ENCODE data around the gene TMPRSS5. TPM values are rescaled to one million over a fixed set of nuclear protein-coding genes. Genes with fewer than 3 reads are reported as not detected.

The TMPRSS5 gene
- total and polyA plus RNA-seq, 8 donors: 0.19 to 1.1 (median 0.55) TPM

DNA sequence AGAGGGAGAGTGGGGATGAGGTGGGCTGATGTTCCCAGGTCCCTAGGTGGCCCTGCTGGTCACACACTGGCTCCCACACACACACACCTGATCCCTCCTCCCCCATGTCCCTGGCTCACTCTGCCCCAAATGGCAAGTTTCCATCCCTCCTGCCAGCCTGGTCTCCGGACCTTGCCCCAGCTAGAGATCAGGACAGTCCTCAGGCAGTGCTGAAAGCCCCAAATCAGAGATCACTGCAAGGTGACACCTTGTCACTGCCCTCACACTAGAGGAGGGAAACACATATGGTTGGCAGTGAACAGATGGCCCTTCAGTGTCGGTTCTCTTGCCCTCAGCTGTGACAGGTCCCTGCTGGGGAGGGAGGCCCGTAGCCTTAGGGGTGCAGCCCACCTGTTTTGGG is 7.6 kb downstream of the TMPRSS5 start:
- no peaks in the 10 kb centered on the region for H3K36me3 ChIP-seq
- no peak overlapping the region for H3K27ac ChIP-seq
- 45 to 53% methylated on average over 3 of the region's 3 CpGs for WGBS, 2 donors
- no peaks in the 10 kb centered on the region for H3K27me3 ChIP-seq
- ATAC-seq: peak in 3 of 4 donors; percentile 69 to 88 (median 69)
- H3K4me1 ChIP-seq: no peaks in the 10 kb centered on the region
- intact Hi-C loops (cut with DNase I): no loop called here
- FAIRE-seq: no peak
- no peak for DNase-seq
- H3K4me3 ChIP-seq: no peak overlapping the region
- TF ChIP-seq, protein P1, sequence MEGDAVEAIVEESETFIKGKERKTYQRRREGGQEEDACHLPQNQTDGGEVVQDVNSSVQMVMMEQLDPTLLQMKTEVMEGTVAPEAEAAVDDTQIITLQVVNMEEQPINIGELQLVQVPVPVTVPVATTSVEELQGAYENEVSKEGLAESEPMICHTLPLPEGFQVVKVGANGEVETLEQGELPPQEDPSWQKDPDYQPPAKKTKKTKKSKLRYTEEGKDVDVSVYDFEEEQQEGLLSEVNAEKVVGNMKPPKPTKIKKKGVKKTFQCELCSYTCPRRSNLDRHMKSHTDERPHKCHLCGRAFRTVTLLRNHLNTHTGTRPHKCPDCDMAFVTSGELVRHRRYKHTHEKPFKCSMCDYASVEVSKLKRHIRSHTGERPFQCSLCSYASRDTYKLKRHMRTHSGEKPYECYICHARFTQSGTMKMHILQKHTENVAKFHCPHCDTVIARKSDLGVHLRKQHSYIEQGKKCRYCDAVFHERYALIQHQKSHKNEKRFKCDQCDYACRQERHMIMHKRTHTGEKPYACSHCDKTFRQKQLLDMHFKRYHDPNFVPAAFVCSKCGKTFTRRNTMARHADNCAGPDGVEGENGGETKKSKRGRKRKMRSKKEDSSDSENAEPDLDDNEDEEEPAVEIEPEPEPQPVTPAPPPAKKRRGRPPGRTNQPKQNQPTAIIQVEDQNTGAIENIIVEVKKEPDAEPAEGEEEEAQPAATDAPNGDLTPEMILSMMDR (IDR thresholded peaks at IDR 0.05): no peak
- no peaks in the 10 kb centered on the region for H3K9me3 ChIP-seq

DNA sequence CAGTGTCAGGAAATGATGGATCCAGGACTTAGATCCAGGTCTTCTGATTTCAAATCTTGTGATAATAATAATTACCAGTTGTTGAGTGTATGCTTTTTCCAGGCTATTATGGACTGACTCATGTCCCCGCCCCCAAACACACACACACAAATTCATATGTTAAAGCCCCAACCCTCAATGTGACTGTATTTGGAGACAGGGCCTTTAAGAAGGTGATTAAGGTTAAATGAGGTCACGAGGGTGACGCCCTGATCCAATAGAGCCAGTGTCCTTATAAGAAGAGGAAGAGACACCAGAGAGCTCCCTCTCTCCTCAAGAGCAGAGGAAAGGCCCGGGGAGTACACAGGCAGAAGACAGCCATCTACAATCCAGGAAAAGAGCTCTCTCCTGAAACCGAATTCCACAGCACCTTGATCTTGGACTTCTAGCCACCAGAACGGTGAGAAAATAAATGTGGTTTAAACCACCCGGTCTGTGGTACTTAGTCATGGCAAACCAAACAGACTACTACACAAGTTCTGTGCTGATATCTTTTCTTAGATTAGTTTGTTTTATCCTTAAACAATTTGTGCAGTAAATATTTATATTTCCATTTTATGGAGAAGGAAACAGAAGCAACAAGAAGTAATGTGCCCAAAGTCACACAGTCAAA is 8.2 kb downstream of the TMPRSS5 start:
- FAIRE-seq (no peak), DNase-seq (no peak), ATAC-seq (peak in 3 of 4 donors; percentile 30 to 69 (median 43))
- Histone ChIP-seq H3K9me3 (no peaks in the 10 kb centered on the region), H3K4me1 (no peaks in the 10 kb centered on the region), H3K36me3 (no peaks in the 10 kb centered on the region), H3K27ac (no peak overlapping the region), H3K4me3 (no peak overlapping the region), H3K27me3 (no peaks in the 10 kb centered on the region)
- TF ChIP-seq, protein P1 (IDR thresholded peaks at IDR 0.05): no peak
- 54 to 64% methylated on average over 7 of the region's 7 CpGs for WGBS, 2 donors
- intact Hi-C loops (cut with DNase I): no loop called here

DNA sequence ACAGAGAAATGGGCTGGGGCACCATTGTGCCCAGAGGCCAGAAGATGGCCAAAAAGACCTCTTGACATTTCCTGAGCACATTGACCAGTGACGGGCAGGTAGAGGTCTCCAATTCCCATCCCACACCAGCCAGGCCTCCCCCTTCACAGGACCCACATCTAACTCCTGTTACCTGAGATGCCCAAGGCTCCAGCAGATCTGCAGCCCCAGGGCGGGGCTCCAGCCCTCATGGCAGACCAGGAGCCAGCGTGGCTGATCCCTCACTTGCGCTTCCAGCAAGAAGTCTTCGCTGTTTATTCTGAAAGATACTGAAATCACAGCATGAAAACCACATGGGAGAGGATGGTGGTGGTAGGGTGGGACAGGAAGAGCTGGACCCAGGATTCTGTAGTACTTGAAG is 9.0 kb downstream of the TMPRSS5 start:
- intact Hi-C loops (cut with DNase I): no loop called here
- no peak for FAIRE-seq

DNA sequence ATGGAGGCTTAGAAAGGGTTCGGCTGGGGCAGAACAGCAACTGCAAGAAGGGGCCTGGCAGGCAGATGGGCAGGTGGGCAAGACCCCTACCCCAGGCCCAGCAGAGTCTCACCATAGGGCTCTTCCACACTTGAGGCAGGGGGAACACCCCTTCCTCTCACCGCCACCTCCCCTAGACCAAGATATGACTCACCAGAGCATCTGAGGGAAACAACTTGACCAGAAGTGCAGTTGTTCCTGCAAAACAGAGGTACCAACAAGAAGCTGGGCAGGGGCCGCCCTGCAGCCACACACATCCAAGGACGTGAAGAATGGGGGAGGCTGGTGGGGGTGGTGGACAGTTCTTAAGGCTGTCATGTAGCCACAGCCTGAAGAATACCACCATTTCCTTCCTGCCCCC is 10.9 kb downstream of the TMPRSS5 start:
- ATAC-seq (no peak), FAIRE-seq (no peak), DNase-seq (no peak)
- Histone ChIP-seq H3K4me3 (no peak overlapping the region), H3K36me3 (no peaks in the 10 kb centered on the region), H3K27ac (no peak overlapping the region), H3K9me3 (no peaks in the 10 kb centered on the region), H3K4me1 (no peaks in the 10 kb centered on the region), H3K27me3 (no peaks in the 10 kb centered on the region)
- TF ChIP-seq, protein P1 (IDR thresholded peaks at IDR 0.05): no peak
- WGBS, 2 donors: 92 to 94% methylated on average over 4 of the region's 4 CpGs
- intact Hi-C loops (cut with DNase I): no loop called here

More for the DNA sequence above, 9.0 kb downstream of the TMPRSS5 start:
- TF ChIP-seq, protein P1 (IDR thresholded peaks at IDR 0.05): no peak
- no peaks in the 10 kb centered on the region for H3K4me1 ChIP-seq
- ATAC-seq: no peak
- H3K27ac ChIP-seq: no peak overlapping the region
- H3K4me3 ChIP-seq: no peak overlapping the region
- no peaks in the 10 kb centered on the region for H3K9me3 ChIP-seq
- no peaks in the 10 kb centered on the region for H3K27me3 ChIP-seq
- DNase-seq: no peak
- 98 to 99% methylated on average over 5 of the region's 5 CpGs for WGBS, 2 donors
- H3K36me3 ChIP-seq: no peaks in the 10 kb centered on the region

DNA sequence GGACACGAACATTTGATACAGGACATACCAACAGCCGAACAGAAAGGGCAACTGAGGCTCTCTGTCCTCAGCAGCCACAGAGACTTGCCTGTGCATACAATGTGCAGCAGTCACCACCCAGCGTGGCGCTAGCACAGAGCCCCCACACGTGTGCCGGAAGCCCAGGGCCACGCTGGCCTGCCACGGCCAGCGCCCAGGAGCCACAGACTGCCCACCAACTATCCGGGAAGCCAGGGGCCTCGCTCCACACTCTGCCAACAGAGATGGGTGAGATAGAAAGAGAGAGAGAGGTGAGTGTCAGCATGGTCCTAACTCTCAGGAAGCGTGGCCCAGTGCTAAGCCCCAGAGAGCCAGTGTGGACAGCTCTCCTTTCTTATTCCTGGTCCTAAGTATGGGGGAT is 11.7 kb downstream of the TMPRSS5 start:
- ATAC-seq (no peak), DNase-seq (no peak), FAIRE-seq (no peak)
- no peaks in the 10 kb centered on the region for H3K27me3 ChIP-seq
- H3K27ac ChIP-seq: no peak overlapping the region
- no peak overlapping the region for H3K4me3 ChIP-seq
- TF ChIP-seq, protein P1 (IDR thresholded peaks at IDR 0.05): no peak
- 92 to 93% methylated on average over 12 of the region's 12 CpGs for WGBS, 2 donors
- H3K9me3 ChIP-seq: no peaks in the 10 kb centered on the region
- intact Hi-C loops (cut with DNase I): no loop called here
- no peaks in the 10 kb centered on the region for H3K36me3 ChIP-seq
- no peaks in the 10 kb centered on the region for H3K4me1 ChIP-seq
